Measurements from ENCODE around the gene GNPTAB. TPM values are rescaled to one million over a fixed set of nuclear protein-coding genes. Genes with fewer than 3 reads are reported as not detected.

The GNPTAB gene
- total RNA-seq, 1 donor from 2014 or later = 26.5 TPM

DNA sequence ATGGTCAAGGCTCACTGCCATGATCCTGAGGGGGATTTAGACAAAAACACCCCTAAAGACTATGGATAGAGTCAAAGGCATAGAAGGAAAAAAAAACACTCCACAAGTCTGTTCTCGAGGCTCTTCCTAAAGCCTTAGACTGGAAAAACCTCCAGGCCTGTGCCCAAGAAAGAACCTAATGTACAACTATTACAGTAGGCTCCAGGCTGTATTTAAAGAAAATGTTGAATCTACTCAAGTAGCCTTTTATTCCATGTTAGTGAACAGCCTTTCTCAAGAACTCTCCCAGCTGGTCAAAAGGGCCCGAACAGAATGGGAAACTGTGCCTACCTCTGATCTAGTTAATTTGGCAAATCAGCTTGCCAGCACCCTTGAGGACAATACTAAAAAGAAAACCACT, 28.3 kb downstream of the GNPTAB start:
- Histone ChIP-seq H3K36me3 (ENCODE audit: control insufficient read depth, insufficient read depth, low read length) (no peaks in the 10 kb centered on the region), H3K4me3 (ENCODE audit: low read depth, low read length) (no peak overlapping the region), H3K27me3 (ENCODE audit: control insufficient read depth, insufficient read depth, low read length) (no peaks in the 10 kb centered on the region)
- TF ChIP-seq, protein P1, sequence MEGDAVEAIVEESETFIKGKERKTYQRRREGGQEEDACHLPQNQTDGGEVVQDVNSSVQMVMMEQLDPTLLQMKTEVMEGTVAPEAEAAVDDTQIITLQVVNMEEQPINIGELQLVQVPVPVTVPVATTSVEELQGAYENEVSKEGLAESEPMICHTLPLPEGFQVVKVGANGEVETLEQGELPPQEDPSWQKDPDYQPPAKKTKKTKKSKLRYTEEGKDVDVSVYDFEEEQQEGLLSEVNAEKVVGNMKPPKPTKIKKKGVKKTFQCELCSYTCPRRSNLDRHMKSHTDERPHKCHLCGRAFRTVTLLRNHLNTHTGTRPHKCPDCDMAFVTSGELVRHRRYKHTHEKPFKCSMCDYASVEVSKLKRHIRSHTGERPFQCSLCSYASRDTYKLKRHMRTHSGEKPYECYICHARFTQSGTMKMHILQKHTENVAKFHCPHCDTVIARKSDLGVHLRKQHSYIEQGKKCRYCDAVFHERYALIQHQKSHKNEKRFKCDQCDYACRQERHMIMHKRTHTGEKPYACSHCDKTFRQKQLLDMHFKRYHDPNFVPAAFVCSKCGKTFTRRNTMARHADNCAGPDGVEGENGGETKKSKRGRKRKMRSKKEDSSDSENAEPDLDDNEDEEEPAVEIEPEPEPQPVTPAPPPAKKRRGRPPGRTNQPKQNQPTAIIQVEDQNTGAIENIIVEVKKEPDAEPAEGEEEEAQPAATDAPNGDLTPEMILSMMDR (IDR thresholded peaks at IDR 0.05; ENCODE audit: insufficient read depth, low read length, poor library complexity, severe bottlenecking) = no peak
- DNase-seq (ENCODE audit: low read depth) = no peak

DNA sequence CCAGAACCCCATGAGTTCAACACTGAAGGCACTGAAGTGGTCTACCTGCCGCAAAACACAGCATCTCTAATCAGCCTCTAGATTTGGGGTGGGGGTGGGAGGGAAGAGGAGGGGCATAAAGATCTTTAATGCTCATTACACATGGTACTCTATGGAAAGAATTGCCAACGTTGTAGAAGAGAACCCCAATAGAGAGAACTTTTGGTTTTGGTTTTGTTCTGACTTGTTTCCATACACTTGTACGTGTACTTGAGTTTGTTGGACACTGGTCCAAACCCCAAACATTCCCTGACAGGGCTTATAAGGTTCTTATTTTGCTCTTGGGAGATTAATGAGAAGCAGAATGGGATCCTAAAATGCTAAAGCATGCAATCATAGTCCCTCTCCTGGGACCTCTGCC, 31.0 kb downstream of the GNPTAB start:
- no peaks in the 10 kb centered on the region for H3K36me3 ChIP-seq (ENCODE audit: control insufficient read depth, insufficient read depth, low read length)
- TF ChIP-seq, protein P1 (IDR thresholded peaks at IDR 0.05; ENCODE audit: insufficient read depth, low read length, poor library complexity, severe bottlenecking) = no peak
- H3K4me3 ChIP-seq (ENCODE audit: low read depth, low read length) = no peak overlapping the region
- DNase-seq (ENCODE audit: low read depth) = no peak
- H3K27me3 ChIP-seq (ENCODE audit: control insufficient read depth, insufficient read depth, low read length) = no peaks in the 10 kb centered on the region

DNA sequence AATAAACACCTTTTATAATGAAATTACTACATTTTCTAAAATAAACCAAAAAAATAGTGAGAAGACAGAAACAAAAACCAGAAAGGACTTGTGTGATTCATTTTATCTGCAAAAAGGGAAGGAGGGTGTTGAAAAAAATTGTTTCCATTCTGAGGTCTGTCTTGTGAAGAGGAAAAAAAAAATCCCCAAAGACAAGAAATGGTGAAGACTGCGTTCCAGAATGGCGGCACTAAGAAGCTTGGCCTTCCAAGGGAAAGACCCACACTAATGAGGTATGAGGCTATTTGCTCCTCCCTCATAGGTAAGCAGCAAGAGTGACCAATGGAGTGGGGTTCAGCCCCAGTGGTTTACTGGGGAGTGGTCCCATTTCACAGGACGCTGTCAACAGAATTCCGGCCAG, 35.0 kb downstream of the GNPTAB start:
- TF ChIP-seq, protein P1 (IDR thresholded peaks at IDR 0.05; ENCODE audit: insufficient read depth, low read length, poor library complexity, severe bottlenecking) = no peak
- Histone ChIP-seq H3K36me3 (ENCODE audit: control insufficient read depth, insufficient read depth, low read length) (no peaks in the 10 kb centered on the region), H3K4me3 (ENCODE audit: low read depth, low read length) (no peak overlapping the region), H3K27me3 (ENCODE audit: control insufficient read depth, insufficient read depth, low read length) (no peaks in the 10 kb centered on the region)
- DNase-seq (ENCODE audit: low read depth) = no peak

DNA sequence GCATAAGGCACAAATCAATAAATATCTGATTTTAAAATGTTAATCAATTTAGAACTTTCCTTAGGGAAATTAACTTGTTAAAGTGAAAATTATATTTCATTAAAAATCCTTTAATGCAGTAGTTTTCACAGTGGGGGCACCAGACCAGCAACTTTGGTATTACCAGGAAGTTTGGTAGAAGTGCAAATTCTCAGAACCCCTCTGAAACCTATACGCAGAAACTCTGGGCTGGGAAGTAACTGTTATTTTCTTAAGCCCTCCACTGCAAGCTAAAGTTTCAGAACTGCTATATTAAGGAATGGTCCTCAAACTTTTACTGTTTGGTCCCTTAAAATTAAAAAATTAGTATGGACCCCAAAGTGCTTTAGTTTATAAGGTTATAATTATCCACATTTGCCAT, 35.7 kb downstream of the GNPTAB start:
- no peak for DNase-seq (ENCODE audit: low read depth)
- H3K36me3 ChIP-seq (ENCODE audit: control insufficient read depth, insufficient read depth, low read length) = no peaks in the 10 kb centered on the region
- H3K4me3 ChIP-seq (ENCODE audit: low read depth, low read length) = no peak overlapping the region
- TF ChIP-seq, protein P1 (IDR thresholded peaks at IDR 0.05; ENCODE audit: insufficient read depth, low read length, poor library complexity, severe bottlenecking) = no peak
- no peaks in the 10 kb centered on the region for H3K27me3 ChIP-seq (ENCODE audit: control insufficient read depth, insufficient read depth, low read length)

GRCh38 chr12:101794574-101794973, 36.2 kb downstream of the GNPTAB start:
- H3K4me3 ChIP-seq (ENCODE audit: low read depth, low read length) = no peak overlapping the region
- no peaks in the 10 kb centered on the region for H3K27me3 ChIP-seq (ENCODE audit: control insufficient read depth, insufficient read depth, low read length)
- TF ChIP-seq, protein P1 (IDR thresholded peaks at IDR 0.05; ENCODE audit: insufficient read depth, low read length, poor library complexity, severe bottlenecking) = no peak
- no peaks in the 10 kb centered on the region for H3K36me3 ChIP-seq (ENCODE audit: control insufficient read depth, insufficient read depth, low read length)
- DNase-seq (ENCODE audit: low read depth) = no peak

- peak; percentile 77 for DNase-seq (ENCODE audit: low read depth)
- H3K27me3 ChIP-seq (ENCODE audit: control insufficient read depth, insufficient read depth, low read length) = no peaks in the 10 kb centered on the region
Measured at GRCh38 chr12:101793401-101793800, 37.4 kb downstream of the GNPTAB start.

More at GRCh38 chr12:101793401-101793800, 37.4 kb downstream of the GNPTAB start:
- TF ChIP-seq, protein P1 (IDR thresholded peaks at IDR 0.05; ENCODE audit: insufficient read depth, low read length, poor library complexity, severe bottlenecking) = no peak
- H3K4me3 ChIP-seq (ENCODE audit: low read depth, low read length) = no peak overlapping the region
- H3K36me3 ChIP-seq (ENCODE audit: control insufficient read depth, insufficient read depth, low read length) = no peaks in the 10 kb centered on the region
